NCI-H460 (cell line): ENCODE results near the gene PRODH2. TPM values are rescaled to one million over a fixed set of nuclear protein-coding genes. Genes with fewer than 3 reads are reported as not detected.
"Not testable (repeated sequence)": the region's sequence is repeated elsewhere in the genome, so short reads cannot be mapped to it uniquely, and the experiment has no call there.

ENCODE experiments used
- DNase-seq: peaks from one replicate; pipeline ENCODE4 v3.0.0-alpha.2; 2016; ENCODE audit warnings: low read depth; ENCODE audit errors: extremely low read depth
- total RNA-seq: library from RNA; depleted of rRNA; stranded (reverse); fragments of >200 nt; shearing (Covaris generic); gene quantifications from 2 replicates; pipeline ENCODE4 v1.2.3, GENCODE V29; 2014

The PRODH2 gene
- total RNA-seq, 1 experiment from 2014 or later: not detected

GRCh38 chr19:35783469-35784434 is 28.9 kb downstream of the PRODH2 start:
- no peak for DNase-seq

- DNase-seq: no peak
These were observed 30.1 kb downstream of the PRODH2 start for GRCh38 chr19:35782589-35782988.

- no peak for DNase-seq
These were observed 31.0 kb downstream of the PRODH2 start for GRCh38 chr19:35781650-35782049.

GRCh38 chr19:35780717-35781116 is 31.9 kb downstream of the PRODH2 start:
- DNase-seq: no peak

GRCh38 chr19:35780058-35780457 is 32.6 kb downstream of the PRODH2 start:
- DNase-seq: no peak

GRCh38 chr19:35779033-35779432 is 33.6 kb downstream of the PRODH2 start:
- DNase-seq: no peak

GRCh38 chr19:35777961-35778360 is 34.7 kb downstream of the PRODH2 start:
- DNase-seq: no peak

- DNase-seq: no peak
These were observed 35.4 kb downstream of the PRODH2 start for GRCh38 chr19:35777086-35777841.

- DNase-seq: no peak
These were observed 36.4 kb downstream of the PRODH2 start for GRCh38 chr19:35776102-35776788.

GRCh38 chr19:35775298-35776101 is 37.1 kb downstream of the PRODH2 start, which contains the start of gene ARHGAP33:
Gene ARHGAP33, plus strand, starts transcription at chr19:35775564. Its CDS starts 95 bp downstream, at chr19:35775659.
- peak; percentile 97 for DNase-seq

- DNase-seq: no peak
These were observed 37.7 kb downstream of the PRODH2 start for GRCh38 chr19:35775046-35775297.

GRCh38 chr19:35774274-35775045 is 38.2 kb downstream of the PRODH2 start:
- DNase-seq: no peak

- DNase-seq: no peak
These were observed 39.4 kb downstream of the PRODH2 start for GRCh38 chr19:35773020-35773806.

GRCh38 chr19:35772362-35772761 is 40.3 kb downstream of the PRODH2 start:
- not testable (repeated sequence) for DNase-seq

- no peak for DNase-seq
These were observed 44.6 kb downstream of the PRODH2 start for GRCh38 chr19:35768082-35768421.

GRCh38 chr19:35767288-35768081 is 45.2 kb downstream of the PRODH2 start:
- no peak for DNase-seq

GRCh38 chr19:35766571-35767104 is 46.0 kb downstream of the PRODH2 start:
- no peak for DNase-seq
